Suprapubic skin (tissue), 3 donors: ENCODE measurements around the gene CC2D2A.

Experiments used
- POLR2AphosphoS5 ChIP-seq, 3 donors: sonication (generic); formaldehyde crosslinking; IDR thresholded peaks; one replicate each; pipeline ENCODE4 v1.6.1; 2017; ENCODE audit warnings: antibody characterized with exemption in 3 of 3
- TF ChIP-seq, protein P1 (sequence below), 2 donors: fragments of 200-600 bp in 1 of 2; fragments of 450-650 bp in 1 of 2; sonication (generic) in 1 of 2; IDR thresholded peaks; one replicate each; pipeline ENCODE4 v1.5.1; 2016 to 2019; ENCODE audit warnings: antibody characterized with exemption in 2 of 2, mild to moderate bottlenecking in 1 of 2, moderate library complexity in 1 of 2

DNA sequence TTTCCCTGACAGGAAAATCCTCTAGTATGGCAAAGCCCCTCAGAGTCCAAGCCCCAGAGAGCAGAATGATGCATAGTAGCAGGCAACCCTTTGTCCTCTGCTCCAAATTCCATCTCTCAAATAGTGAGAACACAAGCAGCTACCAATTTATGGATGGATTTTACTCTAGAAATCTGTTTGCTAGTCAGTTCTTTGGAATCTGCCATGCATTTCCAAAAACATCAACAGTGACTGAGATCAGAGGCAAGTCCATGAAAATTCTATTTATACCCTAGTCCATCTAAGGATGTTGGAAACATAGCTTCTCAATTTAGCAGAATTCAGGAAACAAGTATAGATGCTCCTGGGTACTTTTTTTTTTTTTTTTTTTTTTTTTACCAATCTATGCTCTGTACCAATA is 10.0 kb upstream of the CC2D2A start:
- TF ChIP-seq, protein P1, sequence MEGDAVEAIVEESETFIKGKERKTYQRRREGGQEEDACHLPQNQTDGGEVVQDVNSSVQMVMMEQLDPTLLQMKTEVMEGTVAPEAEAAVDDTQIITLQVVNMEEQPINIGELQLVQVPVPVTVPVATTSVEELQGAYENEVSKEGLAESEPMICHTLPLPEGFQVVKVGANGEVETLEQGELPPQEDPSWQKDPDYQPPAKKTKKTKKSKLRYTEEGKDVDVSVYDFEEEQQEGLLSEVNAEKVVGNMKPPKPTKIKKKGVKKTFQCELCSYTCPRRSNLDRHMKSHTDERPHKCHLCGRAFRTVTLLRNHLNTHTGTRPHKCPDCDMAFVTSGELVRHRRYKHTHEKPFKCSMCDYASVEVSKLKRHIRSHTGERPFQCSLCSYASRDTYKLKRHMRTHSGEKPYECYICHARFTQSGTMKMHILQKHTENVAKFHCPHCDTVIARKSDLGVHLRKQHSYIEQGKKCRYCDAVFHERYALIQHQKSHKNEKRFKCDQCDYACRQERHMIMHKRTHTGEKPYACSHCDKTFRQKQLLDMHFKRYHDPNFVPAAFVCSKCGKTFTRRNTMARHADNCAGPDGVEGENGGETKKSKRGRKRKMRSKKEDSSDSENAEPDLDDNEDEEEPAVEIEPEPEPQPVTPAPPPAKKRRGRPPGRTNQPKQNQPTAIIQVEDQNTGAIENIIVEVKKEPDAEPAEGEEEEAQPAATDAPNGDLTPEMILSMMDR (IDR thresholded peaks at IDR 0.05), result no peak
- TF ChIP-seq POLR2AphosphoS5 (IDR thresholded peaks at IDR 0.05), result no peak
